Adrenal gland (tissue), 12 donors: ENCODE measurements around the gene MLLT3. TPM values are rescaled to one million over a fixed set of nuclear protein-coding genes. Genes with fewer than 3 reads are reported as not detected.

Experiments
- DNase-seq, 7 donors: peaks; one replicate each; pipeline ENCODE4 v3.0.0-alpha.2; 2019 to 2020
- H3K27ac ChIP-seq, 5 donors: fragments of 200-600 bp; sonication (generic) in 4 of 5; 1 replicate in 3 of 5; 2 replicates in 2 of 5; pipeline versions ENCODE4 v1.5.1 to v1.8.0; 2016 to 2020; ENCODE audit warnings: mild to moderate bottlenecking in 1 of 5
- H3K27me3 ChIP-seq: fragments of 200-600 bp; 2 replicates; pipeline ENCODE4 v1.8.0; 2021
- H3K36me3 ChIP-seq, 2 donors: fragments of 200-600 bp; replicated peaks in 1 of 2; 1 replicate in 1 of 2; 2 replicates in 1 of 2; pipeline versions ENCODE4 v1.5.1 to v1.8.0; 2018 to 2022
- H3K4me1 ChIP-seq, 2 donors: fragments of 200-600 bp; replicated peaks in 1 of 2; 1 replicate in 1 of 2; 2 replicates in 1 of 2; pipeline versions ENCODE4 v1.5.1 to v1.8.0; 2018 to 2021
- H3K4me3 ChIP-seq, 4 donors: fragments of 200-600 bp; sonication (generic) in 3 of 4; one replicate each; pipeline ENCODE4 v1.5.1; 2016 to 2018
- H3K9me3 ChIP-seq, 3 donors: fragments of 200-600 bp; sonication (generic) in 1 of 3; replicated peaks in 1 of 3; 1 replicate in 2 of 3; 2 replicates in 1 of 3; pipeline versions ENCODE4 v1.5.1 to v1.8.0; 2016 to 2021
- CTCF ChIP-seq, 6 experiments: fragments of 450-650 bp in 4 of 6; fragments of 200-600 bp in 2 of 6; sonication (generic) in 1 of 6; IDR thresholded peaks; 1 replicate in 5 of 6; 2 replicates in 1 of 6; pipeline versions ENCODE4 v1.5.1 to v1.8.0; 2016 to 2021; ENCODE audit warnings: antibody characterized with exemption in 6 of 6, mild to moderate bottlenecking in 2 of 6, moderate library complexity in 1 of 6
- POLR2A ChIP-seq, 2 donors: fragments of 450-650 bp; IDR thresholded peaks; one replicate each; pipeline ENCODE4 v1.6.1; 2017; ENCODE audit warnings: antibody characterized with exemption in 2 of 2, mild to moderate bottlenecking in 2 of 2, moderate library complexity in 1 of 2
- WGBS, 4 donors: extraction: QIAGEN DNeasy Blood & Tissue Kit in 2 of 4; methylation state at CpG; one replicate each; pipeline versions ENCODE4 v1.1.5 to v1.1.7; 2013 to 2017; 5-methylcytosine and 5-hydroxymethylcytosine counted together
- intact Hi-C, 2 donors: fragments of 100-400 bp; cut with DNase I; formaldehyde crosslinking; loops; one replicate each; pipeline versions ENCODE4 v1.14.1 to v1.15.0; 2022 to 2023
- polyA plus RNA-seq, 3 donors: library from polyadenylated mRNA; stranded (reverse); fragments of 200-250 nt in 2 of 3; fragments of 350-450 nt in 1 of 3; fragmentation: Illumina TruSeq in 1 of 3; extraction: RNeasy Lipid Tissue Mini Kit (QIAGEN cat#74804) in 1 of 3; gene quantifications; one replicate each; pipeline ENCODE4 v1.2.3, GENCODE V29; 2013 to 2014
- total RNA-seq, 9 donors: library from RNA; depleted of rRNA in 4 of 9; stranded (reverse); fragments of >200 nt in 4 of 9; fragments of 120-200 nt in 1 of 9; fragmentation: NEBNext Ultra II Directional in 1 of 9; extraction: Animal tissue kit (Norgen Biotek cat#: 25700) in 1 of 9; gene quantifications; one replicate each; pipeline versions ENCODE4 v1.1.0 to v1.2.4, GENCODE V29; 2013 to 2023
- donor health status: healthy with polysubstance abuse.
- donor health status: Bipolar disorder and iron deficiency.
- donor health status: DM: yes; HTN: yes; CAD: no.
- donor health status: DM: no; HTN: no; CAD: no.
- donor health status: DM: no; HTN: no; CAD: no.
- donor health status: DM: yes; HTN: yes; CAD: no.

MLLT3 gene
- total and polyA plus RNA-seq, 12 donors, result 11.0 to 37.7 (median 17.9) TPM

- DNase-seq, result no peak
- WGBS, 4 donors, result 92 to 96% (median 94%) methylated on average over 7 of the region's 7 CpGs
- H3K27me3 ChIP-seq, result no peaks in the 10 kb centered on the region
- intact Hi-C loops, result no loop called here
- H3K27ac ChIP-seq, result no peak overlapping the region
- no peaks in the 10 kb centered on the region for H3K9me3 ChIP-seq
- no peak overlapping the region for H3K4me3 ChIP-seq
- H3K36me3 ChIP-seq, result no peaks in the 10 kb centered on the region
- no peaks in the 10 kb centered on the region for H3K4me1 ChIP-seq
- TF ChIP-seq POLR2A (IDR thresholded peaks at IDR 0.05) (no peak), CTCF (IDR thresholded peaks at IDR 0.05) (no peak)
Observed at GRCh38 chr9:20404192-20404813, 218.0 kb downstream of the MLLT3 start.

DNA sequence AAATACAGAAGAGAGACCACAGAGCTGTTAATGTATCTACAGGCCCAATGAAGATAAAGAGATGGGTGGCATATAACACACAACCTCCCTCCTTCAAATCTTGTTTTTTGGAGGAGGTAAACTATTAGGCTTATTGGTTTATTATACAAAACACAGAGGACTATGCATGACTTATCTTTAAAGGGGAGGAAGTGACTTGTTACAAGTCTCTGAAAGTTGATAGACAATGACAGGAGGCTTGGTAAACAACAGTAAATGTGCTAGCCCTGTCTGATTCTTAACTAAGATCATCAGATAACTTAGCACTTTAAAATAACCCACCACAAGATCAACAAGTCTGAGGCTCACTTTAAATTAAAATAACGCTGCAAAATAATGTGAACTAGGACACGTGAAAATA is 219.0 kb downstream of the MLLT3 start:
- Histone ChIP-seq H3K27ac (no peak overlapping the region), H3K4me3 (no peak overlapping the region), H3K27me3 (no peaks in the 10 kb centered on the region), H3K4me1 (no peaks in the 10 kb centered on the region), H3K36me3 (no peaks in the 10 kb centered on the region), H3K9me3 (no peaks in the 10 kb centered on the region)
- TF ChIP-seq CTCF (IDR thresholded peaks at IDR 0.05) (no peak), POLR2A (IDR thresholded peaks at IDR 0.05) (no peak)
- 90 to 96% (median 93%) methylated on average over 2 of the region's 2 CpGs for WGBS, 4 donors
- intact Hi-C loops, result no loop called here
- no peak for DNase-seq

DNA sequence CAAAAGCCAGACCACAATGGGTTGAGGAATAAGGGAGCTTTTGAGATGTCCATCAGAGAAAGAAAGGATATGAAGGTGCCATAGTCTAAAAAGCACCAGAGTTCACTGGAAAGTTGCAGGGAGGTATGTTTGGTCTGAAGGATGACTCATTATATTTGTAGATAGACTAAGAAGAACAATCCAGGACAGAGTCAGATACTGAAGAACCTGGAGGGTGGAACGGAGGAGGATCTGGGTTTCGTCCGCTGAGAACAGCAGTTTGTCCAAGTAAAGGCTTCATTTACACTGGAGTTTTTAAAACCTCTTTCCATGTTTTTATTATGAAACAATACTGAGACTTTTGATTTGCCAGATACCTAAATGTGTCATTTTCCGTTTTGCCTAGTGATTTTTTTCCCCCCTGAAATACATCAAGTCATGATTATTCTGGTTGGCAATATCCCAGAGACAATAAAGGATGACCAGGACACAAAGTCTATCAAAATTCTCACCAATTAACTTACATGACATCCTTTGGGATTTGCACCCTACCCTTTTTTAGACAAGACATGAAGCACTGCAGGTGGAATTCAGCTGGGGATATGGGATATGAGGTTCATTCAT is 219.9 kb downstream of the MLLT3 start:
- Histone ChIP-seq H3K27me3 (no peaks in the 10 kb centered on the region), H3K27ac (no peak overlapping the region), H3K4me3 (no peak overlapping the region), H3K9me3 (no peaks in the 10 kb centered on the region), H3K36me3 (no peaks in the 10 kb centered on the region), H3K4me1 (no peaks in the 10 kb centered on the region)
- no peak for TF ChIP-seq POLR2A (IDR thresholded peaks at IDR 0.05)
- TF ChIP-seq CTCF (IDR thresholded peaks at IDR 0.05), result no peak
- intact Hi-C loops, result no loop called here
- 91 to 97% (median 95%) methylated on average over 4 of the region's 4 CpGs for WGBS, 4 donors
- DNase-seq, result no peak

DNA sequence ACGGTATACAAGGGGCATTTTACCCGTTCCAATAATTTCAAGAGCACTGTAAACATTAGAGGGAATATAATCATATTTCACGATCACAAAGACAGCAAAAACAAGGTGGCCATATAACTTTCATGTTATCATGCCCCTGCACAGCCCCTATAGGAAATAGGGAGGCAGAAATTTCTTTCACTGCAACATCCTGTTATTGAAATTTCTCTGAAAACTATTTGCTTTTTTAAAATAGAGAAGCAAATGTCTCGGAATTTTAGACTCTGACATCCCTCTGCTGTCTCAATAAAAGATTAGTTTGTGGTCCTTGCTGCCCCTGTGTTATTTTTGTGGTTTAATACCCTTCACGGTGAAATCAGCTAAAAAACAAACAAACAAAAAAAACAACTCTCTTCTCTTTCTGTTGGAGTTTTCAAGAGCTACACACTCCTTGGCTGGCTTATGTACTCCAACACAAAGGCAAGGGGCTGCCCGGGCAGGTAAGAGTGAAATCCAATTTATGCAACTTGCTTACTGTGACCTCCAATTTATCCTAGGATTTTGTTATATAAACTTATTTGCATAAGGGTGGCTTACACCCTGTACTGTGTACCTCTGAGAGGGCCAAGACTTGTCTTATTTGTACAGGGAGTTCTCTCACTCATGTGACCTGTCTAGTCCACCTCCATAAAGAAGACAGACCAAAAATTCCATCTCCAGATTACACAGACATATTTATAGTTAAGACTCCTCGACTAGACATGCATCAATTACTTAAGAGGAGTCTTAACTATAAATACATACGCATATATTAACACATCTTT is 223.6 kb downstream of the MLLT3 start:
- no peak for DNase-seq
- Histone ChIP-seq H3K4me1 (no peaks in the 10 kb centered on the region), H3K4me3 (no peak overlapping the region), H3K27ac (no peak overlapping the region), H3K27me3 (no peaks in the 10 kb centered on the region), H3K9me3 (no peaks in the 10 kb centered on the region), H3K36me3 (no peaks in the 10 kb centered on the region)
- TF ChIP-seq POLR2A (IDR thresholded peaks at IDR 0.05) (no peak), CTCF (IDR thresholded peaks at IDR 0.05) (no peak)
- intact Hi-C loops, result no loop called here
- WGBS, 4 donors, result 72 to 74% (median 74%) methylated on average over 8 of the region's 8 CpGs
